ENCODE measurements around the gene MIP. TPM values are rescaled to one million over a fixed set of nuclear protein-coding genes. Genes with fewer than 3 reads are reported as not detected.

MIP gene
- total and polyA plus RNA-seq, 2 of the 13 experiments (the other 11 are each of a cell fraction or from before 2014, with no cell fraction given), result not detected

DNA sequence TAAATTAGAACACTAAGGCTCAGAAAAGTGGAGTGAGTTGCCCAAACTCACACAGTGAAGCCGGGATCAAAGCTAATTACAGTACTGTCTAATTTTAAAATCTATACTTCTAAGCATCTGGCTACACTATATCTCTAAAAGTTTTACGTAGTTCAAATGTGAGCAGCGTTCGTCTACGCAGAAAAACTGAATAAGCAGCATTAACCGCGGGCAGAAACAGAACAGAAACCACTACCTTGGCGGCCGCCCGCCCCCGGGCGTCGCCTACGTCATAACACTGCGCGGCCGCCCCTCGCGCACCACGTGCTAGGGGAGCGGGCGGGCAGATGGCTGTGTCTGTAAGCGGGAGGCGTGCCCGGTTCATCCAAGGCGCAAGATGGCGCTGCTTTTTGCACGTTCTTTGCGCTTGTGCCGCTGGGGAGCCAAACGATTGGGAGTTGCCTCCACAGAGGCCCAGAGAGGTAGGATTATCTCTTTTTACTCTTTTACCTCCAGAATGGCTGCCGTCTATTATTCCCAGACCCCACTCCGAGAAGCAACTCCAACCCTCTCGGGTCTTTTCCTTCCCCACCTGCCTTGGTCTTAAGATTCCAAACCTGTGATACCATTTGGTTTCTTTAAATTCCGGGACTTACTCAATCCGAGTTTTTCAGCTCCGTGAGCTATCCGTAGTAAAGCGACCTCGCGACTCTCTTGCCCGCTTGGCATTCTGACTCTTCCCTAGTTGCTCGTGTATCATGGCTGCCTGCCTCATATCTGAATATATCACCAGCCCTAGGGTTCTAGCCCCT is 14.0 kb upstream of the MIP start, which contains the start of gene SPRYD4 (continued):
- TF ChIP-seq ZFY (CRISPR knock-in tag; IDR thresholded peaks at IDR 0.05), result peak; percentile 80
- TF ChIP-seq ZNF816 (CRISPR knock-in tag; IDR thresholded peaks at IDR 0.05; ENCODE audit: borderline replicate concordance), result peak; percentile 81; the same call in 1 of the 2 replicates
- TF ChIP-seq AGO1 (IDR thresholded peaks at IDR 0.05; ENCODE audit: low read depth, low read length, poor library complexity, severe bottlenecking), result peak; percentile 75
- peak; percentile 74 for TF ChIP-seq SKI (IDR thresholded peaks at IDR 0.05; ENCODE audit: partially characterized antibody)
- TF ChIP-seq ZNF792 (CRISPR knock-in tag; IDR thresholded peaks at IDR 0.05), result peak; percentile 82
- no peak for TF ChIP-seq EED (CRISPR knock-in tag; IDR thresholded peaks at IDR 0.05)
- TF ChIP-seq ZNF230 (CRISPR knock-in tag; IDR thresholded peaks at IDR 0.05), result peak; percentile 65; the same call in 1 of the 2 replicates
- peak; percentile 12; the same call in 1 of the 2 replicates for TF ChIP-seq NFE2 (CRISPR knock-in tag; IDR thresholded peaks at IDR 0.05)
- 0 out of 2 replicates have a peak, but pooled peaks have one; percentile 72 for TF ChIP-seq HMG20B (CRISPR knock-in tag; conservative IDR thresholded peaks at IDR 0.05)
- 0 out of 2 replicates have a peak, but pooled peaks have one; percentile 58 for TF ChIP-seq SIX1 (CRISPR knock-in tag; IDR thresholded peaks at IDR 0.05; ENCODE audit: borderline replicate concordance)
- peak; percentile 72 for TF ChIP-seq TGIF2 (CRISPR knock-in tag; IDR thresholded peaks at IDR 0.05)
- TF ChIP-seq POLR2G (IDR thresholded peaks at IDR 0.05; ENCODE audit: low read depth, low read length), result peak; percentile 96
- TF ChIP-seq ZNF260 (CRISPR knock-in tag; IDR thresholded peaks at IDR 0.05; ENCODE audit: borderline replicate concordance, low read depth), result no peak
- peak; percentile 87 for TF ChIP-seq ZNF891 (CRISPR knock-in tag; IDR thresholded peaks at IDR 0.05)
- TF ChIP-seq GATAD1 (CRISPR knock-in tag; IDR thresholded peaks at IDR 0.05), result peak; percentile 98
- TF ChIP-seq ESRRA (CRISPR knock-in tag; IDR thresholded peaks at IDR 0.05; ENCODE audit: low read depth), result peak; percentile 75; the same call in 1 of the 2 replicates
- peak; percentile 99 for TF ChIP-seq MXI1 (IDR thresholded peaks at IDR 0.05; ENCODE audit: borderline replicate concordance, low read depth, low read length)
- peak; percentile 88 for TF ChIP-seq MEF2D (CRISPR knock-in tag; IDR thresholded peaks at IDR 0.05)
- TF ChIP-seq ZNF530 (CRISPR knock-in tag; IDR thresholded peaks at IDR 0.05; ENCODE audit: low read depth), result no peak
- TF ChIP-seq ZNF644 (CRISPR knock-in tag; IDR thresholded peaks at IDR 0.05; ENCODE audit: low read depth), result peak; percentile 71
- no peak; the same call in 1 of the 2 replicates for TF ChIP-seq ZNF546 (CRISPR knock-in tag; conservative IDR thresholded peaks at IDR 0.05)
- peak; percentile 81 for TF ChIP-seq BHLHE40 (IDR thresholded peaks at IDR 0.05; ENCODE audit: low read length)
- TF ChIP-seq ZNF563 (CRISPR knock-in tag; IDR thresholded peaks at IDR 0.05), result peak; percentile 70; the same call in 1 of the 2 replicates
- TF ChIP-seq, protein P1, sequence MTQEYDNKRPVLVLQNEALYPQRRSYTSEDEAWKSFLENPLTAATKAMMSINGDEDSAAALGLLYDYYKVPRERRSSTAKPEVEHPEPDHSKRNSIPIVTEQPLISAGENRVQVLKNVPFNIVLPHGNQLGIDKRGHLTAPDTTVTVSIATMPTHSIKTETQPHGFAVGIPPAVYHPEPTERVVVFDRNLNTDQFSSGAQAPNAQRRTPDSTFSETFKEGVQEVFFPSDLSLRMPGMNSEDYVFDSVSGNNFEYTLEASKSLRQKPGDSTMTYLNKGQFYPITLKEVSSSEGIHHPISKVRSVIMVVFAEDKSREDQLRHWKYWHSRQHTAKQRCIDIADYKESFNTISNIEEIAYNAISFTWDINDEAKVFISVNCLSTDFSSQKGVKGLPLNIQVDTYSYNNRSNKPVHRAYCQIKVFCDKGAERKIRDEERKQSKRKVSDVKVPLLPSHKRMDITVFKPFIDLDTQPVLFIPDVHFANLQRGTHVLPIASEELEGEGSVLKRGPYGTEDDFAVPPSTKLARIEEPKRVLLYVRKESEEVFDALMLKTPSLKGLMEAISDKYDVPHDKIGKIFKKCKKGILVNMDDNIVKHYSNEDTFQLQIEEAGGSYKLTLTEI (CRISPR knock-in tag; conservative IDR thresholded peaks at IDR 0.05), result no peak
- TF ChIP-seq ZNF484 (CRISPR knock-in tag; IDR thresholded peaks at IDR 0.05; ENCODE audit: borderline replicate concordance, low read depth), result no peak
- TF ChIP-seq ZNF598 (CRISPR knock-in tag; IDR thresholded peaks at IDR 0.05; ENCODE audit: borderline replicate concordance), result peak; percentile 44; the same call in 1 of the 2 replicates

Measured in HepG2 (cell line).